Gastroesophageal sphincter (tissue), 4 donors: ENCODE results near the gene MIS18A. TPM values are rescaled to one million over a fixed set of nuclear protein-coding genes. Genes with fewer than 3 reads are reported as not detected.

Experiments
- ATAC-seq: fragments of 150-250 bp; one replicate; pipeline ENCODE4 v1.9.1; 2016; ENCODE audit warnings: mild to moderate bottlenecking, moderate library complexity
- H3K27ac ChIP-seq, 4 donors: fragments of 200-600 bp; sonication (generic) in 3 of 4; 1 replicate in 3 of 4; 2 replicates in 1 of 4; pipeline ENCODE4 v1.5.1; 2016 to 2019
- H3K27me3 ChIP-seq: fragments of 200-600 bp; sonication (generic); one replicate; pipeline ENCODE4 v1.5.1; 2019
- H3K36me3 ChIP-seq, 2 donors: fragments of 200-600 bp; sonication (generic); one replicate each; pipeline ENCODE4 v1.5.1; 2019; ENCODE audit warnings: control low read depth in 1 of 2
- H3K4me1 ChIP-seq, 3 donors: fragments of 200-600 bp; sonication (generic); 1 replicate in 2 of 3; 2 replicates in 1 of 3; pipeline ENCODE4 v1.5.1; 2016 to 2019; ENCODE audit warnings: control low read depth in 2 of 3
- H3K4me3 ChIP-seq, 2 donors: fragments of 200-600 bp; sonication (generic); one replicate each; pipeline ENCODE4 v1.5.1; 2019; ENCODE audit warnings: mild to moderate bottlenecking in 1 of 2, moderate library complexity in 1 of 2
- H3K9me3 ChIP-seq, 3 donors: fragments of 200-600 bp; sonication (generic); one replicate each; pipeline ENCODE4 v1.5.1; 2017 to 2019; ENCODE audit warnings: control low read depth in 2 of 3
- EP300 ChIP-seq: sonication (generic); formaldehyde crosslinking; IDR thresholded peaks from one replicate; pipeline ENCODE4 v1.6.1; 2017; ENCODE audit warnings: antibody characterized with exemption, mild to moderate bottlenecking
- POLR2A ChIP-seq, 2 donors: fragments of 450-650 bp; IDR thresholded peaks; one replicate each; pipeline ENCODE4 v1.6.1; 2017; ENCODE audit warnings: antibody characterized with exemption in 2 of 2, mild to moderate bottlenecking in 2 of 2, moderate library complexity in 1 of 2
- POLR2AphosphoS5 ChIP-seq: sonication (generic); formaldehyde crosslinking; IDR thresholded peaks from one replicate; pipeline ENCODE4 v1.6.1; 2017; ENCODE audit warnings: antibody characterized with exemption
- WGBS, 2 donors: methylation state at CpG; one replicate each; pipeline ENCODE4 v1.1.5; 2018; ENCODE audit warnings: low coverage in 1 of 2; 5-methylcytosine and 5-hydroxymethylcytosine counted together
- total RNA-seq, 4 donors: library from RNA; depleted of rRNA; stranded (reverse); fragments of >200 nt; gene quantifications; one replicate each; pipeline ENCODE4 v1.1.0, GENCODE V29; 2016
- TF ChIP-seq, protein P1 (sequence below), 4 experiments: fragments of 200-600 bp in 2 of 4; fragments of 450-650 bp in 2 of 4; sonication (generic) in 1 of 4; IDR thresholded peaks; one replicate each; pipeline ENCODE4 v1.5.1; 2017 to 2019; ENCODE audit warnings: antibody characterized with exemption in 4 of 4, mild to moderate bottlenecking in 2 of 4, moderate library complexity in 2 of 4

MIS18A gene
- total RNA-seq, 4 donors from 2014 or later, result 4.7 to 5.5 (median 5.2) TPM

DNA sequence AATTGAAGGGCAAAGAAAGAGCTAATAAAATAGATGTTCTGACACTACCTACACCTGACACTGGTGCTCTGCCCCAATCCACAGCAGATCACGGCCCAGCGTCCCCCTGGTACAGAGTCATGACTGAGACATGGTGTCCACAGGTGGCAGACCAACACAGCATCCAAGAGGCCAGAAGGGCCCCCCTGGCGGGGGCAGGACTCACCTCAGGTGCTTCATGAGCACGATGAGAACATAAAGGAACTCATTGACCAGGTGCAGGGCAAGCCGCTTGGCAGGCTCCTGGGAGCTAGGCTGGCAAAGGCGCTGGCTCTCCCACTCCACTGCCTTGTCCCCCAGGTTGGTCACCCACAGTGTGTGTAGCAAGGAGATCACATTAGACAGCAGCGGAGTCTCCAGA, 40.2 kb upstream of the MIS18A start:
- no peaks in the 10 kb centered on the region for H3K4me1 ChIP-seq
- no peak overlapping the region for H3K27ac ChIP-seq
- no peak overlapping the region for H3K4me3 ChIP-seq
- no peak for TF ChIP-seq EP300
- peaks cover 3 to 100% of the 10 kb centered on the region in 2 donors for H3K36me3 ChIP-seq
- H3K9me3 ChIP-seq, result no peaks in the 10 kb centered on the region
- WGBS, 2 donors, result 80 to 93% methylated on average over 2 to 3 of the region's 7 CpGs
- ATAC-seq, result no peak
- H3K27me3 ChIP-seq, result no peaks in the 10 kb centered on the region

DNA sequence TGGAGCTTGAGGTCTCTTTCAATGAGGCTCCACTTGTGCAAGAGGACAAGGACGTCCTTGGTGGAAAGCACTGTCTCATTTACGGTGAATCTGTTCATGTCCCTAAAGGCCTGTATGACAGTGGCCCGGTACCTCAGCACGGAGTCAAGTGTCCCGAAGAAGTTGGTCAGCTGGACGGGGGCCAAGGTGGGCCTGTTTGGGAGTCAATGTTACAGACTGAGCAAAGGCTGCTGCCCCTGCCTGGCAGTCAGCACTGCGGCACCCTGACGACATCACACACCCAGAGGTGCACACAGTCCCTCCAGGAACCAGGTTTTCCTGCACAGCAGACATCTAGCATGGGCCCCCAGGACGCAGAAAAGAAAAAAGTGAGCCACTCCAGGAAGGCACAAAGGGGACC, 38.9 kb upstream of the MIS18A start:
- Histone ChIP-seq H3K27ac (no peak overlapping the region), H3K4me3 (no peak overlapping the region), H3K4me1 (no peaks in the 10 kb centered on the region), H3K36me3 (peaks cover 0 to 98% of the 10 kb centered on the region in 2 donors), H3K9me3 (no peaks in the 10 kb centered on the region), H3K27me3 (no peaks in the 10 kb centered on the region)
- TF ChIP-seq POLR2A (IDR thresholded peaks at IDR 0.05) (no peak), POLR2AphosphoS5 (no peak), EP300 (no peak)
- TF ChIP-seq, protein P1, sequence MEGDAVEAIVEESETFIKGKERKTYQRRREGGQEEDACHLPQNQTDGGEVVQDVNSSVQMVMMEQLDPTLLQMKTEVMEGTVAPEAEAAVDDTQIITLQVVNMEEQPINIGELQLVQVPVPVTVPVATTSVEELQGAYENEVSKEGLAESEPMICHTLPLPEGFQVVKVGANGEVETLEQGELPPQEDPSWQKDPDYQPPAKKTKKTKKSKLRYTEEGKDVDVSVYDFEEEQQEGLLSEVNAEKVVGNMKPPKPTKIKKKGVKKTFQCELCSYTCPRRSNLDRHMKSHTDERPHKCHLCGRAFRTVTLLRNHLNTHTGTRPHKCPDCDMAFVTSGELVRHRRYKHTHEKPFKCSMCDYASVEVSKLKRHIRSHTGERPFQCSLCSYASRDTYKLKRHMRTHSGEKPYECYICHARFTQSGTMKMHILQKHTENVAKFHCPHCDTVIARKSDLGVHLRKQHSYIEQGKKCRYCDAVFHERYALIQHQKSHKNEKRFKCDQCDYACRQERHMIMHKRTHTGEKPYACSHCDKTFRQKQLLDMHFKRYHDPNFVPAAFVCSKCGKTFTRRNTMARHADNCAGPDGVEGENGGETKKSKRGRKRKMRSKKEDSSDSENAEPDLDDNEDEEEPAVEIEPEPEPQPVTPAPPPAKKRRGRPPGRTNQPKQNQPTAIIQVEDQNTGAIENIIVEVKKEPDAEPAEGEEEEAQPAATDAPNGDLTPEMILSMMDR (IDR thresholded peaks at IDR 0.05), result no peak
- no peak for ATAC-seq
- 100% methylated on average over 1 of the region's 9 CpGs for WGBS, 2 donors

DNA sequence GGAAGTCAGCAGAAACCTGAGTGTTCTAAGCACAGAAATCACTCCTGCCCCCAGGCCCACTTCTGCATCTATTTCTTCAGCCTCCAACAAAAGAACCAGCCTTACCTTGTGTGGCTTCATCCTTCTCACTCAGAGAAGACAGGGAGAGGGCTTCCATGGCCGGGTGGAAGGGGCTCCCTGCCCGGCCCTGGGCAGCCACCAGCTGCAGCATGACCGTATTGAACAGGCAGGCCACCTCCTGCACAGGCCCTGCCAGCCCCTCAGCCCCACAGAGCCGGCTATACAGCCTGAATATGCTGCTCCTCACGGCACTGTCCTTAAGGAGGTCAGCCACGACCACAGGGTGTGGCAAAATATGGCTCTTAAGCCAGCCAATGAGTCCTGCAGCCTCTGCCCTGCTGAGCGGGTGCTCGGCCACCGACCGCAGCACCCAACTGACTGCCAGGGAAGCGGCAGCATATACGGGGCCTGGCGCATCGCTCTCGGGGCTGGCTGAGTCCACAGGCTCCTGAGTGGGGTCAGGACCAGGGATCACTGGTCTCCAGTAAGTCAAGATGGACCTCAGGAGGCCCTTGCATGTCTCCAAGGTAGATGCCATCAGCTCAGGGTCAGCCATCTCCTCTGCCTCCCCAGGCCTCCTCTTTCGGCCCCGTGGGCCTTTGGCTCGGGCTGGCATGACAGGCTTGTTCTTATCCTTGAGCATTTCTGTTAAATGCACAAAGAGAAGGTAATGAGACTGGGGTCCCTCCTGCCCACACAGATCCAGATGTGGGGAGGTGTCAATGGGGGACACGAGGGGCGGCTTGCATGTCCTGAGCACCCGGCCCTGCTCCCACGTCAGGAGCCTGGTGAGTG, 37.7 kb upstream of the MIS18A start:
- no peaks in the 10 kb centered on the region for H3K4me1 ChIP-seq
- H3K36me3 ChIP-seq, result peaks cover 0 to 98% of the 10 kb centered on the region in 2 donors
- no peak overlapping the region for H3K4me3 ChIP-seq
- TF ChIP-seq EP300 (no peak), POLR2A (IDR thresholded peaks at IDR 0.05) (no peak), POLR2AphosphoS5 (no peak)
- TF ChIP-seq, protein P1 (IDR thresholded peaks at IDR 0.05), result no peak
- no peaks in the 10 kb centered on the region for H3K27me3 ChIP-seq
- H3K27ac ChIP-seq, result no peak overlapping the region
- no peaks in the 10 kb centered on the region for H3K9me3 ChIP-seq
- WGBS, 2 donors, result 80 to 94% methylated on average over 2 to 6 of the region's 22 CpGs
- ATAC-seq, result no peak

DNA sequence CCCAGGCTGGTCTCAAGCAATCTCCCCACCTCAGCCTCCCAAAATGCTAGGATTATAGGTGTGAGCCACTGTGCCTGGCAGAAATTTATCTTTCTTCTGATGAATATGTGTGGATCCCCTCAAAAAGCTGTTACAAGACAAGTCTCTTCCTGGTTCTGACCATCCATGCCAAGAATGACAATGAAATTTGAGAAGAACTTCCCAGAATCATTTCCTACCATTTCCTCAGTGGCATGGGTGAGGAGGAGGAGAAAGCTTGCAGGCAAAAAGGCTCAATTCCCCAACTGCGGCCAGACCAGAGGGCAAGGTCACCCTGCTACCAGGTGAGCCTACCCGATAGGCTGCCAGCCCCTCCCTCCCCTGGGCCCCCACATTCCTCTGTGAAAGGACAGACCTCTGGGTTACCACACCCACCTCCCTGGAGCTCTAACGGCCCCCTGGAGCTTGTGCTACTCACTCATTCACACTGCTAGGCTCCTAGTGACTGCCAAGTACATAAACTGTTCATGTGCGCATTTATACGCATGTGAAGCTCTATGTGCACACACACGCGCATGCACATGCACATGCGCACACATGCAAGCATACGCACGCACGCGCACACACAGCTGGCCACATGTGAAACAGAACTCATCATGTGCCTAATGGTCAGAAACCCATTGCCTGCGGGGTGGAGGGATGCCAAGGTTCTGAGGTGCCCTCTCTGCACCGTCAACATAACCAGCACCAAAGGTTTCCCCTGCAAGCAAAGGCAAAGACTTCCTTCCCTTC, 36.8 kb upstream of the MIS18A start:
- peaks cover 0 to 98% of the 10 kb centered on the region in 2 donors for H3K36me3 ChIP-seq
- ATAC-seq, result no peak
- 79% methylated on average over 12 of the region's 14 CpGs; no CpG with 5 or more reads in 1 of the 2 donors for WGBS, 2 donors

DNA sequence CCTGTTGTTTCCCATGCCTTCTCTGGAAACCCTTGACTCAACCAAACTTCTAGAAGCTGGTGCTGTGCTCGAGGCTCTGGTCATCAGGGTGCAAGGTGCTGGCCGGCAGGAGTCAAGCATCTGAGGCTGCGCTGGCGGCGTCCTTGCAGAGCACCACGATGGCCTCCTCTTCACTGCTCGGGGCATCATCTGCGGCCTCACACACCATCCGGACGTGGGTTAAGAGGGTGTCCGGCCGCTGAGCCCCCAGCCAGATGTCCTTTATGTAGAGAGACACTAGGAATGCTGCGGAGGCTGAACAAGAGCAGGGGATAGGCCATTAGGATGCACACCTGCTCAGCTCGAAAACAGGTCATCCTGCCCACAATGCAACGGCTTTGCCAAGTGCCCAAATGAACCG, 36.0 kb upstream of the MIS18A start:
- no peak for ATAC-seq
- TF ChIP-seq POLR2A (IDR thresholded peaks at IDR 0.05) (no peak), POLR2AphosphoS5 (no peak), EP300 (no peak)
- TF ChIP-seq, protein P1 (IDR thresholded peaks at IDR 0.05), result no peak
- Histone ChIP-seq H3K27me3 (no peaks in the 10 kb centered on the region), H3K4me1 (no peaks in the 10 kb centered on the region), H3K9me3 (no peaks in the 10 kb centered on the region), H3K36me3 (peaks cover 0 to 96% of the 10 kb centered on the region in 2 donors), H3K4me3 (no peak overlapping the region), H3K27ac (no peak overlapping the region)
- 89% methylated on average over 6 of the region's 16 CpGs; no CpG with 5 or more reads in 1 of the 2 donors for WGBS, 2 donors

More for the DNA sequence above, 36.8 kb upstream of the MIS18A start:
- Histone ChIP-seq H3K4me1 (no peaks in the 10 kb centered on the region), H3K4me3 (no peak overlapping the region), H3K9me3 (no peaks in the 10 kb centered on the region), H3K27ac (no peak overlapping the region), H3K27me3 (no peaks in the 10 kb centered on the region)
- TF ChIP-seq, protein P1 (IDR thresholded peaks at IDR 0.05), result no peak
- TF ChIP-seq EP300 (no peak), POLR2A (IDR thresholded peaks at IDR 0.05) (no peak), POLR2AphosphoS5 (no peak)
